MV-4-11 (cell line): Measurements from ENCODE around the gene TCF7L2.

Source experiments
- DNase-seq: peaks from one replicate; lab custom pipeline; 2025; lab: John Stamatoyannopoulos, UW

Gene TCF7L2

DNA sequence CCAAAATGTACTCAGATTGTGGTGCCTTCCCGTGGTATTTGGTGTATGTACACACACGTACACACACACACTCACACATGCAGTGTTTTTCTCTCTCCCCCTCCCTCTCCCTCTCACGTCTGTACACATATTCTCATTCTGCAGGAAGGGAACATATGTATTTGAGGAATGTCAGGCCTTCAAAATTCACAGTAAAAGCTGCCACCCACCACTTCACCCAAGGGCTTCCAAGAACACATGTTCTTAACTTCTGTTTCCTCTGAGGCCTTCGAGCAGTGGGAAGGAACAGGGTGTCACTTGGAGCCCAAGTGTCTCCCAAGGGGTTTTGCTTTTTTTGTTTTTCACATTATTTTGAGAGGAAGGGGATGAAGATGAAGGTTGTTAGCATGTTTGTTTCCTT, 198.9 kb downstream of the TCF7L2 start:
- no peak for DNase-seq

DNA sequence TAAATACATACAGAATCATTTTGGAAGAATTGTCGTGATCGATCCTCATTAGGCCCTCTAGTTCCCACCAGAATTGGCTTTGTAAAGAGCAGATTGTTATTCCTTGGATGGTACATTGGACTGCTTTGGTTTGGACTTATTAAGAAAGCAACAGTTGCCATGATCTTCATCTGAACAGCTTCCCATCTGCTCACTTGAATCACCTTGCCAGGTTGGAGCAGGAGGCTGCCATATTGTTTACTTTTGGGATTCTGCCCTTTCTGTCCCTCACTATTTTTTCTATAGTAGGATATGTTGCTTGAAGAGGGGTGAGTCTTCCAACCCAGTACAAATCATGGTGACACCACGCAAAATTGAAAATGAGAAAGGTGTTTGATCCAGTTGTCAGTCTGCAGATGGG, 199.6 kb downstream of the TCF7L2 start:
- DNase-seq = no peak

DNA sequence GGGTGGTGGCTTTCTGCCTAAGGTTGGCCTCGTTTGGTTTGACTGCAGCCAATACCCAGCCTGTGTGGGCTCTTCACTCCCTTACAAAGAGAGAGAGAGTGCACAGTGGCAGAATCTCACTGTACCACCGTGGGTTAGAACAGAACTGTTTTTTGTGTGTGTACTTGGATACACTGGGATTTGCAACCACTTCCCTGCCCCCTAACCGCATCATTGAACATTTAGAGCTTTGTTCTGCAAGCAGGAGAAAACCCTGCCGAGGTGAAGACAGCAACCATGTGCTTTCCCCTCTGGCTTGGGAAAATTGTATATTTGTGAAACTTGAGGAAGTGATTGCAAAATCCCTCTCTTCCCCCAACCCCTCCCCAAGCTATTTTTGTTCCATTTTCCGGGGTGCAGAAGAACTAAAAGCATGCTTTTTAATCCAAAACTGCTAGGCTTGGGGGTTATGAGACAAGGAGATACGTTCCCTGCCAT, 201.2 kb downstream of the TCF7L2 start:
- peak; percentile 74 for DNase-seq

DNA sequence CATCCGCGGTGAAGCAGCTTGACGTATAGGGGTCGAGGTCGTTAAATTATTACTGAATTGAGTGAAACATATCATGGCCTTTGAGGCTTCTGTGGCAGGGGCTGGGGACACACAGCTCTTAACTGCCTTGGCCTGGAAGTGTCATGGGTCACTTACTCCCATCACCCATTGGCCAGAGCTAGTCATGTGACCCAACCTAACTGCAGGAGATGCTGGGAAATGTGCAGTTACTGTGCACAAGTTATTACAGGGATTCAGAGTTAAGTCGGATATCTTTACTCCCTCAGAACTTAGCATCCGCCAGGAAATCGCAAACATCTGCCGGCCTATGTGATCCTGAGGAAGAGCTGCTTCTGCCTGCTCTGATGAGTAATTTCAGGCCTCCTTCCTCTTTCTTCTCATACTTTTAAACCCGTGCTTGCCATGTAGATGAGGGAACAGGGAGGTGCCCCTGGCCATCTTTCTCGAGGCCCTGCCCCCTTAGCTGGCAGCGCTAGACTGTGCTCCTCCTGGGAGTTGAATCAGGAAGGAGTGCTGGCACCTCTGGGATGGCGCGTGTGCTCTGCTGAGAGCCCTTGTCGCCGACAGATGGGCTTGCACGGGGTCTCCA, 203.6 kb downstream of the TCF7L2 start:
- peak; percentile 82 for DNase-seq

DNA sequence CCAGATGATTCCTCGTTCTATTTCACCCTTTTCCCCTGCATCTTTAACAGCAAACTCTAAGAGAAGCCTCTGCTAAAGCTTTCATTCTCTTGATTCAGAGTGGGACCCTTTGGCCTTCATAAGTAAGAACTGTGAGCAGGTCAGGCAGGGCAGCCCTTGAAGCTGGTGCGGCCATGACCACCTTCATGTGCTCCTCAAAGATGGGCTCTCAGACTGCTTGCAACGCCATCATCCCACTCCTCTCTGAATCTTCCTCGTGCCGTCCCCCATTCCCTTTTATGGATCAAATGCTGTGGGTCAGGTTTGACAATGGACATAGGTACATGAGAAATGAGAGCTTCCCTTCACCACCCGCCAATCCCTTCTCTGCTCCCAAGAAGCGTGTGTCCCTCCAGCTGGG, 207.4 kb downstream of the TCF7L2 start:
- no peak for DNase-seq

DNA sequence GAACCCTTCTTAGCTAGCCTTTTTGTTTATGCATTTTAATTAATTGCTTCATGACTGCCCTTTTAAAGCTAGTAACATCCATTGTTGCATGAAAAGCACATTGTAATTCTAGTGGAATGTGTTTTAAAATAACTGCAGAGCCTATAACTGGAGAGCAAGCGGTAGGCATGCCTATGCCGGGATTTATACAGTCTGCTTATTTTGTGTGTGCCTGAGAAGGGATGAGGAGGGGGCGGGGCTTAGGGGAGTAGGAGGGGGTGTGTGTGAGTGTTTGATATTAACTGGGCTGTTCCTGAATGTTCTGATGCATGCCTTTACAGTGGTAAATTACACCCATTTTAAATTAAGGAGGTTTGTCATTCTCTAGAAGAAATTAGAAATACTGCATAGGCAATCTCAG, 208.1 kb downstream of the TCF7L2 start:
- DNase-seq = no peak

DNA sequence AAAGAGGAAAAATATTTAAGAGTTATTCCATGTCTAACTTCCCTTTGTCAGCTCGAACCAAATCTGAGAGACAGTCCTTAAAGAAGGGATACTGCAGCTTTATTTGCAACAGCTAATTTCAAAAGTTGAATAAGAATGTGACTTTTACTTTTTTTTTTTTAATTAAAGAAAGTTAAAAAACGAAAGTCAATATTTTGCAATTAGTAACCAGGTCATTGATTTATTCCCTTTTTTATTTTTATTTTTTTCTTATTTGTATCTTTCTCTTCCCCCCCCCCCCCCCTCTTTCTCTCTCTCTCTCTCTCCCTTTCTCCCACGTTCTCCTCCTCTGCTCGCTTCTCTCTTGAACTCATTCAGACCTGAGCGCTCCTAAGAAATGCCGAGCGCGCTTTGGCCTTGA, 209.5 kb downstream of the TCF7L2 start:
- DNase-seq = no peak

DNA sequence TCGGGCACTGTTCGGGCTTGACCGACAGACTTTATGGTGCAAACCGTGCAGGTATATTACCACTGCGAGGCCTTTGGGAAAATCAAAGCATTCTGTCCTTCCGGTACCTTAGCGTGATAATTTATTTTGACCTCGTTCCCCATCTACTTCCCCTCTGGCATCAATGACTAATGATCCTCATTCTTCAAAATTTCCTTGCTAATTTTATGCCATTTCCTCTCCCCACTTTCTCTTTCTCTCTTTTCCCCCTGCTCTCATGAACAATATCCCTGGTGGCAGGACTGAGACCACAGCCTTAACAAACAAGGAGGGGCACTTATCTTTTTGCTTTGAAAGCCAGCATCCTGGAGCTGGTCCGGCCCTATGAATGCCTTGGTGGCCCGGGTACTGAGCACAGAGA, 210.6 kb downstream of the TCF7L2 start:
- DNase-seq = no peak

DNA sequence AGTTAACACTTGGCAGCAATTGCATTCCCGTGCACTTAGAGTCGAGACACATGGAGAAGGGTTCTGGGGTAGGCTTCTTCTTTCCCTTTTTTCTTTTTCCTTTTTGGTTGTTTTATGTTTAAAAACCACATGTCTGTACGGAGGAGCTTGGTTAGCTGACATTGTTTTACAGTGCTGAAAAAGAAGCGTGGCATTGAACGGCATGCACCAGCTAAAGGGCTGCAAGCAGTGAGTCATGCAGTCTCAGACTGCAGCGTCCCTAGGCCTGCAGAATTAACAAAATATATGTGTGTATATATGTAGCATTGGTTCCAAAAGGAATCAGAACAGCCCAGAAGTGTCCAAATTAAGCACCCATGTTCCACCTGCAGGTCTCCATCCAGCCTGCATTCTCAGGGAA, 211.0 kb downstream of the TCF7L2 start:
- no peak for DNase-seq

DNA sequence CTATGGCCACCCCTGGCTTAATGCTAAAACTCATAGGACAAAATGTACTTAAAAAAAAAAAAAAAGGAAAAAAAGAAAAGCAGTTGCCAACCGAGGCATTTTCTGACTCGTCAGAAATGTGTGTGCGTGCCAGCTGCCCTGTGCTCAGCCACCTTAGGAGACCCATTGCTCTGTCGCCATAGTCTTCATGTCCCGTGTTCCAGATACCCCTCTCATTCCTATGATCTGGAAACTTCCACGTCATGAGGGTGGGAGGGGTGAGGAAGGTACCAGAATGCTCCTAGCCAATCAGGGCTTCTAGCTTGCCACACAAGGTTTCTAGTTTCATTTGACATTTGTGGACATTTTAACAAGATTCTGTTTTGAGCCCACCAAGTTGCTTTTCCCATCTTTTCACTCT, 212.9 kb downstream of the TCF7L2 start:
- DNase-seq = no peak

DNA sequence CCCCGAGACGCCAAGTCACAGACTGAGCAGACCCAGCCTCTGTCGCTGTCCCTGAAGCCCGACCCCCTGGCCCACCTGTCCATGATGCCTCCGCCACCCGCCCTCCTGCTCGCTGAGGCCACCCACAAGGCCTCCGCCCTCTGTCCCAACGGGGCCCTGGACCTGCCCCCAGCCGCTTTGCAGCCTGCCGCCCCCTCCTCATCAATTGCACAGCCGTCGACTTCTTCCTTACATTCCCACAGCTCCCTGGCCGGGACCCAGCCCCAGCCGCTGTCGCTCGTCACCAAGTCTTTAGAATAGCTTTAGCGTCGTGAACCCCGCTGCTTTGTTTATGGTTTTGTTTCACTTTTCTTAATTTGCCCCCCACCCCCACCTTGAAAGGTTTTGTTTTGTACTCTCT, 215.6 kb downstream of the TCF7L2 start:
- no peak for DNase-seq

DNA sequence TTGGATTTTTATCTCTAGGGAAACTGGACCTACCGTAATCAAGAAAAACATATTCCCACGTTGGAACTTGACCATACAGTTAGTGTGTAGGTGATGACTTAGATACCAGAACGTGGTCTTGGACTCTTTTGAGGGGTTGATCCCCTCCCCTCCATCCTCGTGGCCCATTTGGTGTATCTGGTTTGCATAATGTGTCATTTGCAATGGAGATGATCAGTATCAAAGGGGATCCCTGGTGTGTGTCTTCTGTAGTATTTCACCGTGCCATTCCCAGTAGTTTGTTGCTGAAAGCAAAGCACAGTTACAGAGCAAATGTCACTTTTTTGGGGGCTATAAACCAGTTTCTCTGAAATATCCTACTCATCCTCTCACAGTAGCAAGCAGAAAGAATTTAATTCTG, 217.7 kb downstream of the TCF7L2 start:
- DNase-seq = no peak

DNA sequence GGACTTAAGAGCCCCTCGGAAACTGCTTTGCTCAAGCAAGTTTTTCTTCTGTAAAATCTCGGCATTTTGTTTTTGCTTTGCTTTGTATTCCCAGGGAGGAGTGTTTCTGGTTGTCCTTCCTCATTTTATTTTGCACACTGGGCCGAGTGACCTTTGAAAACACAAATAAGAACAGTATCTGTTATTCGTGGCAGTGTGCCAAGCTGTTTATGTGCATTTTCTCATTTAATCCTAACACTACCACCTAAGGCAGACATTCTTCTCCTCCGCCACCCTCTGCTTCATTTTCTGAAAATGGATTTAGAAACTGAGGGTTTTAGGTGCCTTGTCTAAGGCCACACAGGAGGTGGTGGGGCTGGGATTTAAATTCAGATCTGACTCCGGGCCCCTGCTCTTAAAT, 218.5 kb downstream of the TCF7L2 start:
- no peak for DNase-seq

DNA sequence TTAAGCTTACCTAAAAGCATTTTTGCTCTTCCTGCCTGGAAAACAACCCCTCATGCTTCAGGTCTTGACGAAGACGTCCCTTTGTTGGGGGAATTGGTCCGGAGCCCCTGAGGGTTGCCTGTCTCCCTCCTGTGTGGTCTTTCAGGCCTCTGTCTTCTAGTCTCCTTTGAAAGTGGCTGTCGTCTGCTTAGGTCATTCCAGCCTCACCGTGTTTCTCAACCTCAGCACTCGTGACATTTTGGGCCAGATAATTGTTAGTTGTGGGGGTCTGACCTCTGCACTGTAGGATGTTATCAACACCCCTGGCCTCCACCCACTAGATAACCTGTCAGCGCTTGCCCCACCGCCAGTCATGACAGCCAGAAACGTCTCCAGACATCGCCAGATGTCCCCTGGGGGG, 219.1 kb downstream of the TCF7L2 start:
- DNase-seq = no peak

DNA sequence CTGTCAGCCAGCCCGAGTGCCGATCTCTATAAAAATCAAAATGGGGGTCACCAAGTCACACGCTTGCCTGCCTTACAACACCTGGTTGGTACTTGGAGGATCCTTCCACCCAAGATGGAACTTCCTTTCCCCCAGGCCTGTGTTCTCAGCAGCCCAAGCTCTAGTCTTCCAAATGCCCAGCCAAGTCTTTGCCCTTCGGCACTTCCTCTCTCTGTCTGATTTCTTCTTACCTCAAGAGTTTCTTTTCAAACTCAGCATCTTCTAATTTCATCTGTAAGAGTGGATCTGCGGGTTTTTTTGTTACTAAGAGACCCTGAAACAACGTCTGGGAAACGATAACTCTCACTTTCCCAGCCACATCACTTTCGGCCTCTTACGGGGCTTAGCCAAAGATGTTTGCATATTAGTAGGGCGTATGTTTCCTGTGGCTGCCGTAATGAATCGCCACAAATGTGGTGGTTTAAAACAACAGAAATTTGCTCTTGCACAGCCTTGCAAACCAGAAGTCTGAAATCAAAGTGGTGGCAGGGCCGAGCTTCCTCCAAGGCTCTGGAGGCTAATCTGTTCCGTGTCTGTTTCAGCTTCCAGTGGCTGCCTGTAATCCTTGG, 219.9 kb downstream of the TCF7L2 start:
- peak; percentile 85 for DNase-seq

DNA sequence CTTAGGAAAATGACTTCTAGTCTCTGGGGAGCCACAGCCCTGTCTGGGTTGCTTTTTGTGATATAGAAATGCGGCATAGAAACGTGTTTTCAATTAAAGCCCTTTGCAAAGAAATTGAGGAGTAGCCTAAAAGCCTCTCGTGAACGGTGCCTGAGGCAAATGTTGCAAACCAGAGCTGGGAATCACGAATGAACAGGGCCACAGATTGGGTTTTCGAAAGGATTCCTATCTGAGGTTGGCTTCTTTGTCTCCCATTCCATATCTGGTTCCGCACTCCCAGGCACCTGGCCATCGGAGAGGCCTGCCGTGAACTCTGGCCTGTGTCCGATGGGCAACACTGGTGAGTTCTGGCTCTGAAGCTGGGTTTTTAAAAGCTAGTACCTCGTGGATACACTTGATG, 221.6 kb downstream of the TCF7L2 start:
- DNase-seq = no peak

DNA sequence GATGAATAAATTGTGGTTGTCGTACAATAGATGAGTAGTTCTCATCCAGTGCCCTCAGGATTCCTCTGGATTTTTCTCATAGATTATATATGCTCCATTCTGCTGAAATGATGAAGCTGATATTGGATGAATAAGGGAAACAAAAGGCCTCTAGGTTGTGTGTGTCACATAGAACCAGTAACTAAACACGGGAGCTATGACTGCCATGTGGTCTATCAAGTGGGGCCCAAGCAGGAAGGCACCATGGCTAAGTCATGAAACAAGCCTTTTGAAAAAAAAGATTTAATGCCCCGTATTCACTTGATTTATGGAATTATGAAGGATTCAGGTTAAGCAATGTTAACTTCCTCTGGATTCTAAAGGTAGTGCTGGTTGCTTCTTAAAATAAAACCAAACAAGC, 225.1 kb downstream of the TCF7L2 start:
- DNase-seq = no peak

DNA sequence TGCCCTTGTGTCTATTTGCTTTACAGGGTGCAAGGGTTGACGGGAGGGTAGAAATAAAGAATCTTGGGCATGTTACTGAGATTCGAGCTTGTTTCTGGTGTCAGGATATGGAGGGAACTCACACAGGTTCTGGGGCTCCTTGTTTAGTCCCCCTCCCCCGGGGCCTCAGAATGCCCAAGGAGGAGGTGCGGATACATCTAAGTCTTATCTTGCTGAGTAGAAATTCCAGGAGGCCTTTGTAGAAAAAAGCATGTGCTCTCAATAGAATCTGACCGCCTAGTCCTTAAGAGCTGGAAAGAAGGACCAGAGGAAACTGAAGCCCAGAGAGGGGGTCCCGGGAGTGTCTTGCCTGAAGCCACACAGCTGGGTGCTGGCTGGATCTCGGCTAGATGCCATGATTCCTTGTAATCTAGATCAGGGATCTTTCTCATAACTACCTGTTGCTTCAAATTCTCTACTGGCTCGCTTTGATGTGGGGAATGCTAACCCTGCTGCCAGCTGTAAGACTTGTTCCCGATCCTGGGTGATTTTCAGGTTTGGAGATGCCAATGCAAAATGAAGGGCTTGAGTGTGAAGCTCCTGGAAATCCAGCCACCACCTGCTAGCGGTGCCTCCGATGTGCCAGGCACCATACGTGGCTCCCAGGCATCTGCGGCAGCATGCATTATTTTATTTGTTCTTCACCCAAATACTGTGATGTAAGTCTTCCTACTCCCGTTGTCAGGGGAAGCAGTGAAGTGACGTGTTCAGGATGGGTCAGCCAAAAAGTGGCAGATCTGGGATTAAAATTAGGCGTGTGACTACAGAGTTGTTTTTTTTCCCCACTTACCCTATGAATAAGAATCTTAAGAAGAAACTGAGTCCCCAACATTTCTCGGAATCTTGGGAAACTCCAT, 226.0 kb downstream of the TCF7L2 start:
- DNase-seq = no peak

DNA sequence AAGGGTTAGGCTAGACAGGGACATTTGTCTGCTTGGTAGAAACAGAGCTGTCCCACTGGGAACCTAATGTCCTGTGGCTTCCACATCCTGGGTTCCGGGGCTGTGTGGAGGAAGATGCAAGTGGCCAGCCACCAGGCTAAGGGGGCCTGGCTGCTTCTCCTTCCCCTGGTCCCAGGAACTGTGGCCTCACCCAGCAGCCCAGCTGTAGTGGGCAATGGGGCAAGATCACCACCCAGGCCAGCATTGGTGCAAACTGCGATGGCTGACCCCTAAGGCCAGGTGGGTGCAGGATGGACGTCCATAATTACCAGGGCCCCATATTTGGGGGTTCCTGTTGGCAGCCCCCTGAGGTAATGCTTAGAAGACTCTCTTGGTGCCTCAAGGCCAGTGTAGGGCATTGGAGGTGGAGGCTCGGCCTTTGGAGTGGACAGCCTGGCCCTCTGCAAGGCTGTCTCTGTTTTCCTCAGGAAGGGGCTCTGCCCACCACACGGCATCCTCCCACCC, 226.7 kb downstream of the TCF7L2 start:
- no peak for DNase-seq

DNA sequence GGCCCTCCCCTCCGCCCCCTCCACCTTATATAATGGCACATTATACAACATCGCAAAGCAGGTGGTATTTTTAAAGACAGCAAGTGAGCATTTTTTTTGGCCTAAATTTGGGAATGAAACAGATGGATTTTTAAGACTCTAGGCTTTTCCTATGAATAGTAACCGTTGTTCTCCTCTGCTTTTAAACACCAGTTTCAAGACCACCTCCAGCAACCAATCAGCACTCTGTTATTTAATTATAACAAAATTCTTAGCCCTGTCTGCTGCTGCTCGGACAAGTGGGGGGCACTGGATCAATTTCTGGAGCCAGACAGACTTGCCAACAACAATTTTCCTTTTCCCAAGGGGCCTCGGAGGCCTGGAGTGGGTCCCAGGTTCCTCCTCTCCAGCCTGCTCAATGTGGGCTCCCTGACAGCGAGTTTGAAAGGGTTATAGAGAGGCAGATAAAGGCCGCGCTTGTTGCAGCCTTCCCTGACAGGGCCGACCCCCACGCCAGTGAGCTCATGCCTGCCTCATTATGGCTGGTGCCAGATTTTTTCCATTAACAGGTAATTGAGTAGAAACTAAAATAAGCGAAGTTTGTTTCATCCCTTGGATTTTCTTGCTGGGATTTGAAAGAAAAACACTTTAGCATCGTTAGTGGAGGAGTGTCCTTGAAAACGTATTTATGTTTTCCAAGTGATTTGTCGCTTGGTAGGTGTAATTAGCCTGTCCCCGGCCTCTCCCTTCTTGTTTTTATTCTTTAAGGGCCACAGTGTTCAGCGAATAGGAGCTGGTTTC, 227.3 kb downstream of the TCF7L2 start:
- no peak for DNase-seq

DNA sequence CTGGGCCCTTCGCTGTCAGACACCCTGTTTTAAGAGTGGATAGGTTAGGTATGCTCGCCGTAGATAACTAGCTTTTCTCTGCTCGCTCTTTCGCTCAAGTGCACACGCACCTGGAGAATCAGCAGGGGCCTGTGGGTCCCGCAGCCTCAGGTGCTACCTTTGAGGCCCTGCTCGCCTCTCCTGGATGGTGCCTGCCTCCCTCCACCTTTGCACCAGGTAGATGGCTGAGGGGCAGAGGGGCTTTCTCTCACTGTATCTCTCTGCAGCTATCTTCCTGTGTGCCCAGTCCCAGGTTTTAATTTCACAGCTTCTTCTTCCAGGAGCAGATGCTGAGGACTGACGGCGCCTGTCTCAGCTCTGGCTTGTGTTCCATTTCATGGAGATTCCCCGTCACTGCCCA, 227.9 kb downstream of the TCF7L2 start:
- DNase-seq = no peak

DNA sequence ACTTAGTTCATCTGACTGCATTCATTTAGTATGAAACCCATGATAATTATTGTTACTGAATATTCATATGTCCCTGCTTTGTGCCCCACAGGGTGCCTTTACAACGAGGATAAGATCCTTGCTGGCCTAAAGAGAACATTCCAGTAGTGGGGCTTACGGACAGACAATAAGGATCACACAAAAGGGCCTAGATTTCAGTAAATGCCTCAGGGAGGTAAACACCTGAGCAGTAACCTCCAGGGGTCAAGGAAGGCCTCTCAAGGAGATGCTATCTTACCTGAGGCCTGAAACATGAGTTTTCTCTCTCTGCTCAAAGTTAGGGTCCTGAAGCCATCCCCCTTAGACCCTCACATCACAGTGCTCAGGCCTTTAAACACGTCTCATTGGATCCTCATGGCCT, 228.7 kb downstream of the TCF7L2 start:
- no peak for DNase-seq
